HG02852 (cell line): ENCODE measurements around the gene MMRN2.

Source experiments
- ATAC-seq: cut with Tn5 transposase; IDR thresholded peaks from one replicate; pipeline ENCODE4 v1.9.1; 2021; ENCODE audit warnings: mild to moderate bottlenecking, moderate library complexity; ENCODE audit not compliant: unreplicated experiment

The MMRN2 gene

DNA sequence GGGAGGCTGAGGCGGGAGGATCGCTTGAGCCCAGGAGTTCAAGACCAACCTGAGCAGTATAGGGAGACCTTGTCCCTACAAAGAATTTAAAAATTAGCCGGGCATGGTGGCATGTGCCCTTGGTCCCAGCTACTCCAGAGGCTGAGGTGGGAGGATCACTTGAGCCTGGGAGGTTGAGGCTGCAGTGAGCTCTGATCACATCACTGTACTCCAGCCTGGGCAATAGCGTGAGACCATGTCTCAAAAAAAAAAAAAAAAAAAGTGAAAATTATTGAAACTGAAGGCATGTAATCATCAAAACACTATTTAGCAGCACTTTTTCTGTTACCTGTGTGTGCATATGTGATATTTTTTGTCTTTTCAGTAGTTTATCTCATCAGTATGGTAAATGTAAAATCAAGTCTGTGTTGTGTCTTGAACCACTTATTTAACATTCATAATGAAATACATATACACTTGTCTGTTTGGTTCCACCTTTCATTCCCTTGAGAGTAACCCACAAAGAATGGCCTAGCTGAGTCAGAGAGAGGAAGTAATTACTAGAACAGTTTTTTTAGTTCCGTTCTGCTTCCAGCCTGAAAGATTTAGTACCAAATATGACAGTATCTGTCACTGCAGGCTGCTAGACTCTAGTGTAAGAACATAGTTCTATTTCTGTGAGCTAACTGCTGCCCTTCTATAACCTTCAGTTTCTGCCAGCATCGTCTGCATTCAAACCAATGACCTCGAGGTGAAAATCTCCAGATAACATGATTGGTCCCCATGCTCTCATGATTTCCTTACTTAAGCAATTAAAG lies 68.6 kb downstream of the MMRN2 start:
- ATAC-seq, result peak; percentile 97
